HG03039 (cell line): Measurements from ENCODE around the gene LRAT.
"Not testable (repeated sequence)": the region's sequence is repeated elsewhere in the genome, so short reads cannot be mapped to it uniquely, and the experiment has no call there.

Experiments
- ATAC-seq: cut with Tn5 transposase; IDR thresholded peaks from one replicate; pipeline ENCODE4 v1.9.1; 2021; ENCODE audit warnings: mild to moderate bottlenecking, moderate library complexity; ENCODE audit not compliant: unreplicated experiment

The LRAT gene

GRCh38 chr4:154743683-154744340, at the start of gene LRAT:
LRAT (plus strand) TSS chr4:154744000; CDS start chr4:154744327, 327 bp downstream.
- ATAC-seq = peak; percentile 72

GRCh38 chr4:154707877-154708276, 35.9 kb upstream of the LRAT start:
- no peak for ATAC-seq

- ATAC-seq = no peak
These were observed 34.2 kb upstream of the LRAT start for GRCh38 chr4:154709550-154709949.

GRCh38 chr4:154711522-154711921, 32.3 kb upstream of the LRAT start:
- ATAC-seq = no peak

- ATAC-seq = no peak
These were observed 29.3 kb upstream of the LRAT start for GRCh38 chr4:154714339-154715040.

GRCh38 chr4:154719087-154719486, 24.7 kb upstream of the LRAT start:
- no peak for ATAC-seq

- peak; percentile 65 for ATAC-seq
These were observed 23.7 kb upstream of the LRAT start for GRCh38 chr4:154720123-154720522.

GRCh38 chr4:154720618-154721267, 23.1 kb upstream of the LRAT start:
- no peak for ATAC-seq

- ATAC-seq = no peak
These were observed 21.5 kb upstream of the LRAT start for GRCh38 chr4:154722262-154722661.

- ATAC-seq = not testable (repeated sequence)
These were observed 20.2 kb upstream of the LRAT start for GRCh38 chr4:154723601-154724000.

- ATAC-seq = no peak
These were observed 16.3 kb upstream of the LRAT start for GRCh38 chr4:154727540-154727939.

- ATAC-seq = no peak
These were observed 12.0 kb upstream of the LRAT start for GRCh38 chr4:154731756-154732155.

GRCh38 chr4:154732669-154733068, 11.1 kb upstream of the LRAT start:
- ATAC-seq = no peak

- ATAC-seq = no peak
These were observed 7.0 kb upstream of the LRAT start for GRCh38 chr4:154736770-154737169.

- no peak for ATAC-seq
These were observed 5.4 kb upstream of the LRAT start for GRCh38 chr4:154738426-154738825.

GRCh38 chr4:154739111-154739510, 4.7 kb upstream of the LRAT start:
- ATAC-seq = no peak

GRCh38 chr4:154740462-154740861, 3.3 kb upstream of the LRAT start:
- no peak for ATAC-seq

- ATAC-seq = no peak
These were observed 2.6 kb upstream of the LRAT start for GRCh38 chr4:154741131-154741665.

GRCh38 chr4:154741922-154742850, 1.6 kb upstream of the LRAT start:
- ATAC-seq = no peak

GRCh38 chr4:154744341-154744926, 634 bp downstream of the LRAT start:
- no peak for ATAC-seq
